Trophoblast cell (in vitro differentiated cells and primary cell): ENCODE measurements around the gene AXIN2.

Experiments
- DNase-seq, 2 donors: peaks; one replicate each; pipeline ENCODE4 v3.0.0-alpha.2; 2016
- H2AFZ ChIP-seq: 2 replicates; pipeline ENCODE4 v1.6.1; 2013; ENCODE audit warnings: low read length, moderate library complexity, mild to moderate bottlenecking; ENCODE audit not compliant: insufficient read depth, poor library complexity
- H2AK5ac ChIP-seq: 2 replicates; pipeline ENCODE4 v1.6.1; 2013; ENCODE audit warnings: mild to moderate bottlenecking, low read length
- H2BK120ac ChIP-seq: 2 replicates; pipeline ENCODE4 v1.6.1; 2013; ENCODE audit warnings: low read length, mild to moderate bottlenecking, moderate library complexity; ENCODE audit not compliant: insufficient read depth, poor library complexity
- H2BK12ac ChIP-seq: 2 replicates; pipeline ENCODE4 v1.6.1; 2013; ENCODE audit warnings: mild to moderate bottlenecking, low read length, moderate library complexity
- H2BK5ac ChIP-seq: 2 replicates; pipeline ENCODE4 v1.6.1; 2013; ENCODE audit warnings: low read length, low read depth, moderate library complexity, mild to moderate bottlenecking; ENCODE audit not compliant: poor library complexity
- H3K14ac ChIP-seq: 2 replicates; pipeline ENCODE4 v1.6.1; 2013; ENCODE audit warnings: mild to moderate bottlenecking, low read length
- H3K18ac ChIP-seq: 2 replicates; pipeline ENCODE4 v1.6.1; 2013; ENCODE audit warnings: mild to moderate bottlenecking, low read length
- H3K23ac ChIP-seq: 2 replicates; pipeline ENCODE4 v1.6.1; 2013; ENCODE audit warnings: low read length
- H3K27ac ChIP-seq: 2 replicates; pipeline ENCODE4 v1.5.1; 2013; ENCODE audit warnings: low read depth, mild to moderate bottlenecking, inconsistent platforms, low read length, moderate library complexity
- H3K27me3 ChIP-seq: 2 replicates; pipeline ENCODE4 v1.6.1; 2013; ENCODE audit warnings: inconsistent platforms, mild to moderate bottlenecking, low read length, moderate library complexity; ENCODE audit not compliant: insufficient read depth
- H3K36me3 ChIP-seq, 2 experiments: 1 replicate in 1 of 2; 2 replicates in 1 of 2; pipeline ENCODE4 v1.6.1; 2013; ENCODE audit warnings: low read length in 2 of 2, mild to moderate bottlenecking in 2 of 2, moderate library complexity in 1 of 2; ENCODE audit not compliant: insufficient read depth in 2 of 2, control insufficient read depth in 1 of 2
- H3K4ac ChIP-seq: 2 replicates; pipeline ENCODE4 v1.6.1; 2013; ENCODE audit warnings: low read depth, mild to moderate bottlenecking, low read length, moderate library complexity
- H3K4me1 ChIP-seq, 2 experiments: 1 replicate in 1 of 2; 2 replicates in 1 of 2; pipeline ENCODE4 v1.6.1; 2013; ENCODE audit warnings: low read length in 2 of 2, mild to moderate bottlenecking in 2 of 2, moderate library complexity in 1 of 2; ENCODE audit not compliant: insufficient read depth in 2 of 2, control insufficient read depth in 1 of 2
- H3K4me2 ChIP-seq: 2 replicates; pipeline ENCODE4 v1.6.1; 2013; ENCODE audit warnings: inconsistent platforms, mild to moderate bottlenecking, low read length, moderate library complexity
- H3K4me3 ChIP-seq: 2 replicates; pipeline ENCODE4 v1.5.1; 2013; ENCODE audit warnings: mild to moderate bottlenecking, low read depth, low read length, inconsistent platforms
- H3K79me1 ChIP-seq: one replicate; pipeline ENCODE4 v1.6.1; 2013; ENCODE audit warnings: low read length
- H3K79me2 ChIP-seq: 2 replicates; pipeline ENCODE4 v1.6.1; 2013; ENCODE audit warnings: low read length, mild to moderate bottlenecking; ENCODE audit not compliant: control insufficient read depth, insufficient read depth, poor library complexity
- H3K9ac ChIP-seq: 2 replicates; pipeline ENCODE4 v1.6.1; 2013; ENCODE audit warnings: mild to moderate bottlenecking, low read length
- H3K9me3 ChIP-seq: 2 replicates; pipeline ENCODE4 v1.6.1; 2013; ENCODE audit warnings: low read depth, mild to moderate bottlenecking, control low read depth, inconsistent platforms, low read length; ENCODE audit not compliant: insufficient read depth
- H4K12ac ChIP-seq: 2 replicates; pipeline ENCODE4 v1.6.1; 2013; ENCODE audit warnings: low read depth, mild to moderate bottlenecking, low read length, moderate library complexity
- H4K8ac ChIP-seq: 2 replicates; pipeline ENCODE4 v1.6.1; 2013; ENCODE audit warnings: low read depth, mild to moderate bottlenecking, low read length, moderate library complexity
- H4K91ac ChIP-seq: one replicate; pipeline ENCODE4 v1.6.1; 2013; ENCODE audit warnings: low read depth, mild to moderate bottlenecking, low read length, moderate library complexity
- WGBS: extraction: QIAGEN DNeasy Blood & Tissue Kit; methylation state at CpG from one replicate; pipeline ENCODE4 v1.1.7; 2013; ENCODE audit warnings: missing lambda C conversion rate; ENCODE audit not compliant: insufficient read length, insufficient coverage; ENCODE audit errors: extremely low coverage; 5-methylcytosine and 5-hydroxymethylcytosine counted together

AXIN2 gene

GRCh38 chr17:65538675-65539529 is 22.5 kb downstream of the AXIN2 start:
- Histone ChIP-seq H3K4me3 (no peak overlapping the region), H3K9me3 (peaks cover 4% of the 10 kb centered on the region), H2BK12ac (no peak overlapping the region), H3K23ac (no peak overlapping the region), H3K9ac (no peak overlapping the region), H3K4ac (no peak overlapping the region), H2AFZ (no peak overlapping the region), H3K4me2 (no peak overlapping the region), H3K79me2 (no peaks in the 10 kb centered on the region), H3K27me3 (no peaks in the 10 kb centered on the region), H4K12ac (no peak overlapping the region), H2BK5ac (no peak overlapping the region), H4K91ac (no peak overlapping the region), H2AK5ac (no peak overlapping the region), H2BK120ac (no peak overlapping the region), H4K8ac (no peak overlapping the region), H3K4me1 (peaks cover 7 to 9% of the 10 kb centered on the region in 2 experiments), H3K27ac (no peak overlapping the region), H3K79me1 (peaks cover 4% of the 10 kb centered on the region), H3K18ac (no peak overlapping the region), H3K14ac (no peak overlapping the region), H3K36me3 (peaks cover 31 to 53% of the 10 kb centered on the region in 2 experiments)
- WGBS = no CpG with 5 or more reads among the region's 12 CpGs
- DNase-seq = no peak

GRCh38 chr17:65537845-65538674 is 23.4 kb downstream of the AXIN2 start:
- peaks cover 2 to 6% of the 10 kb centered on the region in 2 experiments for H3K4me1 ChIP-seq
- no peak overlapping the region for H4K12ac ChIP-seq
- H2BK5ac ChIP-seq = no peak overlapping the region
- peaks cover 38 to 58% of the 10 kb centered on the region in 2 experiments for H3K36me3 ChIP-seq
- peaks cover 4% of the 10 kb centered on the region for H3K9me3 ChIP-seq
- no peak overlapping the region for H3K4me3 ChIP-seq
- H2AFZ ChIP-seq = no peak overlapping the region
- H4K8ac ChIP-seq = no peak overlapping the region
- H3K79me1 ChIP-seq = peaks cover 4% of the 10 kb centered on the region
- no peak overlapping the region for H3K23ac ChIP-seq
- no peak overlapping the region for H3K18ac ChIP-seq
- no peak overlapping the region for H2AK5ac ChIP-seq
- peak; percentile 82 to 93 for DNase-seq
- H3K4ac ChIP-seq = no peak overlapping the region
- H3K27ac ChIP-seq = no peak overlapping the region
- H2BK120ac ChIP-seq = no peak overlapping the region
- no peaks in the 10 kb centered on the region for H3K79me2 ChIP-seq
- H4K91ac ChIP-seq = no peak overlapping the region
- no peak overlapping the region for H3K4me2 ChIP-seq
- no CpG with 5 or more reads among the region's 50 CpGs for WGBS
- no peak overlapping the region for H2BK12ac ChIP-seq
- H3K14ac ChIP-seq = no peak overlapping the region
- no peak overlapping the region for H3K9ac ChIP-seq
- H3K27me3 ChIP-seq = no peaks in the 10 kb centered on the region

GRCh38 chr17:65537343-65537844 is 24.1 kb downstream of the AXIN2 start:
- Histone ChIP-seq H2BK120ac (no peak overlapping the region), H3K36me3 (peaks cover 42 to 64% of the 10 kb centered on the region in 2 experiments), H2BK5ac (no peak overlapping the region), H4K8ac (no peak overlapping the region), H3K27ac (no peak overlapping the region), H3K18ac (no peak overlapping the region), H2BK12ac (no peak overlapping the region), H4K12ac (no peak overlapping the region), H3K4ac (no peak overlapping the region), H3K4me3 (no peak overlapping the region), H3K4me1 (peaks cover 7 to 11% of the 10 kb centered on the region in 2 experiments), H3K79me1 (peaks cover 10% of the 10 kb centered on the region), H3K23ac (no peak overlapping the region), H4K91ac (no peak overlapping the region), H3K27me3 (no peaks in the 10 kb centered on the region), H3K79me2 (peaks cover 2% of the 10 kb centered on the region), H3K14ac (no peak overlapping the region), H2AK5ac (no peak overlapping the region), H3K9ac (no peak overlapping the region), H3K4me2 (no peak overlapping the region), H2AFZ (no peak overlapping the region), H3K9me3 (peaks cover 4% of the 10 kb centered on the region)
- DNase-seq = peak in 1 of 2 donors; percentile 53
- no CpG with 5 or more reads among the region's 35 CpGs for WGBS

- H2BK12ac ChIP-seq = no peak overlapping the region
- peaks cover 4% of the 10 kb centered on the region for H3K9me3 ChIP-seq
- no peaks in the 10 kb centered on the region for H3K27me3 ChIP-seq
- H3K23ac ChIP-seq = no peak overlapping the region
- H4K91ac ChIP-seq = no peak overlapping the region
- H2BK5ac ChIP-seq = no peak overlapping the region
- H3K4ac ChIP-seq = no peak overlapping the region
- H2AFZ ChIP-seq = no peak overlapping the region
- H3K4me2 ChIP-seq = no peak overlapping the region
- H2BK120ac ChIP-seq = no peak overlapping the region
- no peak overlapping the region for H3K18ac ChIP-seq
- DNase-seq = no peak
- H4K8ac ChIP-seq = no peak overlapping the region
- H2AK5ac ChIP-seq = no peak overlapping the region
- WGBS = no CpG with 5 or more reads among the region's 35 CpGs
- no peak overlapping the region for H3K9ac ChIP-seq
- H3K79me1 ChIP-seq = peaks cover 16% of the 10 kb centered on the region
- H3K4me1 ChIP-seq = peaks cover 13 to 17% of the 10 kb centered on the region in 2 experiments
- no peak overlapping the region for H4K12ac ChIP-seq
- no peak overlapping the region for H3K4me3 ChIP-seq
- H3K79me2 ChIP-seq = peaks cover 2% of the 10 kb centered on the region
- H3K36me3 ChIP-seq = peaks cover 42 to 64% of the 10 kb centered on the region in 2 experiments
- H3K27ac ChIP-seq = no peak overlapping the region
- no peak overlapping the region for H3K14ac ChIP-seq
These were observed 24.7 kb downstream of the AXIN2 start for GRCh38 chr17:65536573-65537342.
